ENCODE data around the gene CHI3L2.

The CHI3L2 gene

GRCh38 chr1:111209622-111210021, 17.9 kb upstream of the CHI3L2 start:
- no peak for DNase-seq

DNA sequence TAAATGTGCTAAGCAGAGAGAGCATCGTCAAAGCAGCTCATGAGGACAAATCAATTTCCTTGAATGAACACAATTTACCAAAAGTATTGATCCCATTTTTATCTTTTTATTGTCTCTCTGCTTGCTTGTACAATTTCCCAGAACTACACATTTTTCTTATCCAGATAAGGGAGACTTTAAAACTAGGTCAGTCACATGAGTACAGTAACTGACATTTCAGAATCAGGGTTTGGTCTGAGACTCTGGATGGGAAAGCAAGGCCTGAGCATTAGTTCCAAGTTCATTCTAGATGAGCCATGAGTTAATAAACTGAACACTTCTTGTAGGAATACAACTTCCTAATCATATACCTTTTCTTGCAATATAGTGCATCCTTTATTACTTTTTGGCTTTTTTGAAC, 15.6 kb upstream of the CHI3L2 start:
- Histone ChIP-seq H3K4me3 (ENCODE audit: low read depth, low read length) (no peak overlapping the region), H3K36me3 (replicated peaks) (no peaks in the 10 kb centered on the region), H3K27me3 (replicated peaks) (peaks cover 2% of the 10 kb centered on the region), H3K27ac (no peak overlapping the region)
- DNase-seq, result no peak
- TF ChIP-seq, protein P1, sequence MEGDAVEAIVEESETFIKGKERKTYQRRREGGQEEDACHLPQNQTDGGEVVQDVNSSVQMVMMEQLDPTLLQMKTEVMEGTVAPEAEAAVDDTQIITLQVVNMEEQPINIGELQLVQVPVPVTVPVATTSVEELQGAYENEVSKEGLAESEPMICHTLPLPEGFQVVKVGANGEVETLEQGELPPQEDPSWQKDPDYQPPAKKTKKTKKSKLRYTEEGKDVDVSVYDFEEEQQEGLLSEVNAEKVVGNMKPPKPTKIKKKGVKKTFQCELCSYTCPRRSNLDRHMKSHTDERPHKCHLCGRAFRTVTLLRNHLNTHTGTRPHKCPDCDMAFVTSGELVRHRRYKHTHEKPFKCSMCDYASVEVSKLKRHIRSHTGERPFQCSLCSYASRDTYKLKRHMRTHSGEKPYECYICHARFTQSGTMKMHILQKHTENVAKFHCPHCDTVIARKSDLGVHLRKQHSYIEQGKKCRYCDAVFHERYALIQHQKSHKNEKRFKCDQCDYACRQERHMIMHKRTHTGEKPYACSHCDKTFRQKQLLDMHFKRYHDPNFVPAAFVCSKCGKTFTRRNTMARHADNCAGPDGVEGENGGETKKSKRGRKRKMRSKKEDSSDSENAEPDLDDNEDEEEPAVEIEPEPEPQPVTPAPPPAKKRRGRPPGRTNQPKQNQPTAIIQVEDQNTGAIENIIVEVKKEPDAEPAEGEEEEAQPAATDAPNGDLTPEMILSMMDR (IDR thresholded peaks at IDR 0.05; ENCODE audit: low read depth, low read length, missing control alignments), result no peak
- in situ Hi-C loops (cut with HindIII; ENCODE audit: low pct_ligation_motif_present, low sequenced_read_pairs), result loop anchor here (25.0 kb wide), 1 partner anchor 200 kb away; no protein-coding TSS in a partner anchor

More at GRCh38 chr1:111209622-111210021, 17.9 kb upstream of the CHI3L2 start:
- TF ChIP-seq, protein P1 (IDR thresholded peaks at IDR 0.05; ENCODE audit: low read depth, low read length, missing control alignments), result no peak
- no peaks in the 10 kb centered on the region for H3K36me3 ChIP-seq (replicated peaks)
- peaks cover 7% of the 10 kb centered on the region for H3K27me3 ChIP-seq (replicated peaks)
- no peak overlapping the region for H3K4me3 ChIP-seq (ENCODE audit: low read depth, low read length)
- no peak overlapping the region for H3K27ac ChIP-seq
- in situ Hi-C loops (cut with HindIII; ENCODE audit: low pct_ligation_motif_present, low sequenced_read_pairs), result loop anchor here (25.0 kb wide), 1 partner anchor 203 kb away; no protein-coding TSS in a partner anchor

- Histone ChIP-seq H3K36me3 (replicated peaks) (no peaks in the 10 kb centered on the region), H3K4me3 (ENCODE audit: low read depth, low read length) (no peak overlapping the region), H3K27ac (no peak overlapping the region), H3K27me3 (replicated peaks) (peaks cover 2% of the 10 kb centered on the region)
- TF ChIP-seq, protein P1 (IDR thresholded peaks at IDR 0.05; ENCODE audit: low read depth, low read length, missing control alignments), result no peak
- no peak for DNase-seq
- in situ Hi-C loops (cut with HindIII; ENCODE audit: low pct_ligation_motif_present, low sequenced_read_pairs), result loop anchor here (25.0 kb wide), 1 partner anchor 200 kb away; no protein-coding TSS in a partner anchor
Observed at GRCh38 chr1:111212634-111213335, 14.7 kb upstream of the CHI3L2 start.

DNA sequence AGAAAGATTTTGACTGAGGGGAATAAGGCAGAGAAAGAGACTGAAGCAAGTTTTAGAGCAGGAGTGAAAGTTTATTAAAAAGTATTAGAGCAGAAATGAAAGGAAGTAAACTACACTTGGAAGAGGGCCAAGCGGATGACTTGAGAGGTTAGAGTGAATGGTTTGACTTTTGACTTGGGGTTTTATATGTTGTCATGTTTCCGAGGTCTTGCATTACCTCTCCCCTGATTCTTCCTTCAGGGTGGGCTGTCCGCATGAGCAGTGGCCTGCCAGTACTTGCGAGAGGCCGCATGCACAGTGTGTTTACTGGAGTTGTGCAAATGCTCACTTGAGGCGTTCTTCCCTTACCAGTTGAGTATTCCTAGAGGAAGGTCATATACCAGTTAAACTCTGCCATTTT, 14.1 kb upstream of the CHI3L2 start:
- in situ Hi-C loops (cut with HindIII; ENCODE audit: low pct_ligation_motif_present, low sequenced_read_pairs), result loop anchor here (25.0 kb wide), 1 partner anchor 199 kb away; no protein-coding TSS in a partner anchor
- TF ChIP-seq, protein P1 (IDR thresholded peaks at IDR 0.05; ENCODE audit: low read depth, low read length, missing control alignments), result no peak
- Histone ChIP-seq H3K27ac (no peak overlapping the region), H3K4me3 (ENCODE audit: low read depth, low read length) (no peak overlapping the region), H3K36me3 (replicated peaks) (no peaks in the 10 kb centered on the region), H3K27me3 (replicated peaks) (peaks cover 2% of the 10 kb centered on the region)
- no peak for DNase-seq

- no peaks in the 10 kb centered on the region for H3K36me3 ChIP-seq (replicated peaks)
- in situ Hi-C loops (cut with HindIII; ENCODE audit: low pct_ligation_motif_present, low sequenced_read_pairs), result loop anchor here (25.0 kb wide), 1 partner anchor 198 kb away; no protein-coding TSS in a partner anchor
- TF ChIP-seq, protein P1 (IDR thresholded peaks at IDR 0.05; ENCODE audit: low read depth, low read length, missing control alignments), result no peak
- peaks cover 2% of the 10 kb centered on the region for H3K27me3 ChIP-seq (replicated peaks)
- no peak overlapping the region for H3K27ac ChIP-seq
- H3K4me3 ChIP-seq (ENCODE audit: low read depth, low read length), result no peak overlapping the region
- DNase-seq, result no peak
Observed at GRCh38 chr1:111214074-111214801, 13.3 kb upstream of the CHI3L2 start.
